Esophagus muscularis mucosa (tissue), 4 donors: Measurements from ENCODE around the gene UMPS. TPM values are rescaled to one million over a fixed set of nuclear protein-coding genes. Genes with fewer than 3 reads are reported as not detected.
"Not testable (repeated sequence)": the region's sequence is repeated elsewhere in the genome, so short reads cannot be mapped to it uniquely, and the experiment has no call there.

Source experiments
- DNase-seq: peaks from one replicate; pipeline ENCODE4 v3.0.0-alpha.2; 2017; ENCODE audit errors: extremely low spot score
- H3K27ac ChIP-seq, 4 donors: fragments of 200-600 bp; sonication (generic); replicated peaks in 1 of 4; 1 replicate in 3 of 4; 2 replicates in 1 of 4; pipeline ENCODE4 v1.5.1; 2016 to 2019; ENCODE audit warnings: mild to moderate bottlenecking in 1 of 4
- H3K27me3 ChIP-seq, 4 donors: fragments of 200-600 bp; sonication (generic); one replicate each; pipeline versions ENCODE4 v1.5.1 to v1.6.0; 2016 to 2019
- H3K36me3 ChIP-seq, 4 donors: fragments of 200-600 bp; sonication (generic); one replicate each; pipeline ENCODE4 v1.5.1; 2016 to 2019
- H3K4me1 ChIP-seq, 4 donors: fragments of 200-600 bp; sonication (generic); one replicate each; pipeline ENCODE4 v1.5.1; 2016 to 2019
- H3K4me3 ChIP-seq, 4 donors: fragments of 200-600 bp; sonication (generic); 1 replicate in 2 of 4; 2 replicates in 2 of 4; pipeline ENCODE4 v1.5.1; 2016 to 2019; ENCODE audit warnings: mild to moderate bottlenecking in 4 of 4, moderate library complexity in 1 of 4
- H3K9me3 ChIP-seq, 4 donors: fragments of 200-600 bp; sonication (generic); 1 replicate in 3 of 4; 2 replicates in 1 of 4; pipeline ENCODE4 v1.5.1; 2016 to 2019
- EP300 ChIP-seq: sonication (generic); formaldehyde crosslinking; IDR thresholded peaks from one replicate; pipeline ENCODE4 v1.6.1; 2017; ENCODE audit warnings: antibody characterized with exemption
- POLR2A ChIP-seq: fragments of 450-650 bp; IDR thresholded peaks from one replicate; pipeline ENCODE4 v1.6.1; 2017; ENCODE audit warnings: antibody characterized with exemption, moderate library complexity, mild to moderate bottlenecking, low read depth
- POLR2AphosphoS5 ChIP-seq, 2 donors: sonication (generic); formaldehyde crosslinking; IDR thresholded peaks; one replicate each; pipeline ENCODE4 v1.6.1; 2017; ENCODE audit warnings: antibody characterized with exemption in 2 of 2
- WGBS: methylation state at CpG from one replicate; pipeline ENCODE4 v1.1.5; 2018; 5-methylcytosine and 5-hydroxymethylcytosine counted together
- intact Hi-C: fragments of 100-400 bp; cut with DNase I; formaldehyde crosslinking; loops from one replicate; pipeline ENCODE4 v1.15.1; 2023
- total RNA-seq, 4 donors: library from RNA; depleted of rRNA; stranded (reverse); fragments of >200 nt; gene quantifications; one replicate each; pipeline versions ENCODE4 v1.1.0 to v1.2.1, GENCODE V29; 2016
- TF ChIP-seq, protein P1 (sequence below), 3 experiments: fragments of 200-600 bp in 2 of 3; fragments of 450-650 bp in 1 of 3; sonication (generic) in 2 of 3; IDR thresholded peaks; one replicate each; pipeline ENCODE4 v1.5.1; 2017 to 2019; ENCODE audit warnings: antibody characterized with exemption in 3 of 3, mild to moderate bottlenecking in 2 of 3, moderate library complexity in 1 of 3

UMPS gene
- total RNA-seq, 4 donors from 2014 or later, result 9.1 to 34.3 (median 21.1) TPM

DNA sequence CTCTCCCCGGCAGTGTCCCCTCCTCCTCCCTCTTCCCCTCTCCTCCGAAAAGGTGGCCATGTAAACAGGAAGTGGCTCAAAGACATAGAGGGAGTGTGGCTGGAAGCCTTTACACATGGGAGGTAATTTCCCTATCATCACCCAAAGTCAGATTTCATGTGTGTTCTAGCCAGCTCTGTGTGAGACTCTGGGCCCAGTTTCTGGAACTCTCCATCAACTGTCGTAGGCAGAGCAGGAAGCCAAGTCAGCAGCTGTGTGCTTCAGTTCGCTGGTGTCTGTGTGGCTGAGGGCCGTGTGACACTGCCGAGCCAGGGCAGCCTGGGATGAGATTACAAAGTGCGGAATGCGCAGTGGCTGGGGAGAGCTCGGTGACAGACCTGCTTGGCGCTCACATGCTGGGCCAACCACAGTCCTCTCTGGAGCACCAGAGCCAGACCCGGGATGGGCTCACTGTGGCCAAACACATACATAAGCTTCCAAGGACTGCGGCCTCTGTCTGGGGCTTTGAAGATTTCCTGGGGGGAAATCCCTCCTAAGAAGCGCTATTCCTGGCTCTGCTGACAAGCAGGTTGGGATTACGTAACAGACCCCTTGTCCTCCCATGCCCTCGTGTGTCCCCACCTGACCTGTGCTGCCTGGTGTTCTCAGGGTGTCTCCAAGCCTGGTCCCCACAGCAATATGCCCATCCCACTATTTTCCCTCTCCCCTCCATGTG lies 50.7 kb downstream of the UMPS start:
- peaks cover 0 to 16% (median 4%) of the 10 kb centered on the region in 4 donors for H3K36me3 ChIP-seq
- DNase-seq, result peak; percentile 93
- no peaks in the 10 kb centered on the region for H3K27me3 ChIP-seq
- WGBS, result 17% methylated on average over 5 of the region's 15 CpGs
- no peaks in the 10 kb centered on the region for H3K9me3 ChIP-seq
- TF ChIP-seq POLR2AphosphoS5 (IDR thresholded peaks at IDR 0.05) (peak; percentile 44 to 86), EP300 (no peak)
- peak overlapping the region in 1 of 4 donors; percentile 11 for H3K4me3 ChIP-seq
- H3K27ac ChIP-seq, result peak overlapping the region; percentile 89 to 93 (median 91)
- intact Hi-C loops, result no loop called here
- H3K4me1 ChIP-seq, result peaks cover 47 to 70% (median 54%) of the 10 kb centered on the region in 4 donors

DNA sequence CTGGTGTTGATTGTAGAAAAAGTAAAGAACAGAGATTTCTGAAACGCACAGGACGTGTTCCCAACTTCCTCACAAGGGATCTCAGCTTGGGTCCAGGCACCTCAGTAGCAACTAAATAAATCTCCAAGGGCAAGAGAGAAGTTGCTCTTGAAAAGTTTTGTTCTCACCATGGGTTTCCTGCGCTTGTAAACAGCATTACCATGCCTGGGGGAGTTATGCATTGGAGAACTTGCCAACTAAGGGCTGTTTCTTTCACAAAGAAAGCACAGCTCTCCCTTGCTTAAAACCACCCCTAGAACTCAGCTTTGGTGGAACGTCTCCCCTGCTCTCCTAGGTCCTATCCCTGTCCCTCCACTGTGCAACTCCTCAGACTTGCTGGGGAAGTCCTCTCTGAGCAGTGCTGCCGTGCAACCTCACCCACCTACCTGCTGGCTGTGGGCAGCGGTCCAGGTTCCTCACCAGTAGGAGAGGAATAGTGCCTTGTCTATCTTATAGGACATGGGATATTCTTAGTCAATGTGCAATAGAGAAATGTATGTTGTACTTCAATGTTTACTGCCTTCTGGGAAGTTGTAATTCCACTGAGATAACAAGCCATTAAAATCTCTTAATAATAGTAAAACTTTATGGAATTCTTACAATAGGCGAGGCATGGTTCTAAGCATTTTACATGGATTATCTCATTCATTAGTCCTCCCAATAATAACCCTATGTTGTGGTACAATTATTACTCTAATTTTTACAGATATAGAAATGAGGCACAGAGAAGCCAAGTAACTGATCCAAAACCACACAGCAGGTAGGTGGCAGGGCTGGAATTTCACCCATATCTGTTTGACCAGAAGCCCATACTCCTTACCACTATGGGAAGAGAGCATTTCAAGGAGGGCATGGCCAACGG lies 51.5 kb downstream of the UMPS start:
- peaks cover 55 to 78% (median 60%) of the 10 kb centered on the region in 4 donors for H3K4me1 ChIP-seq
- 72% methylated on average over 8 of the region's 8 CpGs for WGBS
- H3K27me3 ChIP-seq, result no peaks in the 10 kb centered on the region
- H3K27ac ChIP-seq, result peak overlapping the region; percentile 89 to 93 (median 91)
- TF ChIP-seq EP300, result no peak
- TF ChIP-seq, protein P1, sequence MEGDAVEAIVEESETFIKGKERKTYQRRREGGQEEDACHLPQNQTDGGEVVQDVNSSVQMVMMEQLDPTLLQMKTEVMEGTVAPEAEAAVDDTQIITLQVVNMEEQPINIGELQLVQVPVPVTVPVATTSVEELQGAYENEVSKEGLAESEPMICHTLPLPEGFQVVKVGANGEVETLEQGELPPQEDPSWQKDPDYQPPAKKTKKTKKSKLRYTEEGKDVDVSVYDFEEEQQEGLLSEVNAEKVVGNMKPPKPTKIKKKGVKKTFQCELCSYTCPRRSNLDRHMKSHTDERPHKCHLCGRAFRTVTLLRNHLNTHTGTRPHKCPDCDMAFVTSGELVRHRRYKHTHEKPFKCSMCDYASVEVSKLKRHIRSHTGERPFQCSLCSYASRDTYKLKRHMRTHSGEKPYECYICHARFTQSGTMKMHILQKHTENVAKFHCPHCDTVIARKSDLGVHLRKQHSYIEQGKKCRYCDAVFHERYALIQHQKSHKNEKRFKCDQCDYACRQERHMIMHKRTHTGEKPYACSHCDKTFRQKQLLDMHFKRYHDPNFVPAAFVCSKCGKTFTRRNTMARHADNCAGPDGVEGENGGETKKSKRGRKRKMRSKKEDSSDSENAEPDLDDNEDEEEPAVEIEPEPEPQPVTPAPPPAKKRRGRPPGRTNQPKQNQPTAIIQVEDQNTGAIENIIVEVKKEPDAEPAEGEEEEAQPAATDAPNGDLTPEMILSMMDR (IDR thresholded peaks at IDR 0.05), result no peak
- no peak for DNase-seq
- H3K36me3 ChIP-seq, result peaks cover 0 to 13% (median 3%) of the 10 kb centered on the region in 4 donors
- intact Hi-C loops, result no loop called here
- no peaks in the 10 kb centered on the region for H3K9me3 ChIP-seq
- no peak overlapping the region for H3K4me3 ChIP-seq

DNA sequence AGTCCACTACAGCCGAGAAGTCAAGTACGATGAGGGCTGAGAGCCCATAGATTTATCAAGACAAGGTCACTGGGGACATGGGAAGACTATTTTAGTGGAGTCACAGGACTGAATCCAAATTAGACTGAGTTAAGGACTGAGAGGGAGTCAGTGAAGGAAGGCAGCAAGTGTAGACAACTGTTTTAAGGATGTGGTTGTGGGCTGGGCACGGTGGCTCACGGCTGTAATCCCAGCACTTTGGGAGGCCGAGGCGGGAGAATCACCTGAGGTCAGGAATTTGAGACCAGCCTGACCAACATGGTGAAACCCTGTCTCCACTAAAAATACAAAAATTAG lies 52.1 kb downstream of the UMPS start:
- WGBS, result 85% methylated on average over 6 of the region's 6 CpGs
- H3K9me3 ChIP-seq, intact Hi-C loops, H3K36me3 ChIP-seq, H3K4me3 ChIP-seq, H3K27me3 ChIP-seq, DNase-seq: not testable (repeated sequence)
- Histone ChIP-seq H3K27ac (peak overlapping the region in 2 of 4 donors; percentile 89 to 93), H3K4me1 (peaks cover 57 to 83% (median 65%) of the 10 kb centered on the region in 4 donors)

DNA sequence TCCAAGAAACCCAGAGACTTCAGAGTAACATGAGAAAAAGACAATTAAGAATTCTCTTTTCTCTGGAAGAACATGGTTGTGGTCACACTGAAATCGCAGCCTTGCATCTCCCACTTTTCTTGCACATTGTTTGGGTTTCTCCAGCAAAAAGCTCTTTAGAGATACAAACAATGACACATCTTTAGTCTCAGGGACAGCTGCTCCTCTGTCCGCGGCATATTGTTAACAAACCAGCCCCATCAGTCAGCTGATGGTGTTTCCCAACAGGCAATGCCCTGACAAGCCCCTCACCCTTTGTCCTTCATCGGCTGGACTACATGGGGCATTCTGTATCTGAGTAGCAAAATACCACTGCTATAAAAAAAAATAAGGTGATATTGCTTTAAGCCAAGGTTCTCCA lies 53.4 kb downstream of the UMPS start:
- Histone ChIP-seq H3K36me3 (peaks cover 0 to 3% (median 2%) of the 10 kb centered on the region in 4 donors), H3K9me3 (no peaks in the 10 kb centered on the region), H3K27ac (peak overlapping the region in 1 of 4 donors; percentile 64), H3K4me3 (no peak overlapping the region), H3K4me1 (peaks cover 64 to 83% (median 72%) of the 10 kb centered on the region in 4 donors), H3K27me3 (no peaks in the 10 kb centered on the region)
- TF ChIP-seq, protein P1 (IDR thresholded peaks at IDR 0.05), result no peak
- TF ChIP-seq POLR2AphosphoS5 (IDR thresholded peaks at IDR 0.05) (no peak), EP300 (no peak), POLR2A (no peak)
- intact Hi-C loops, result no loop called here
- 95% methylated on average over 4 of the region's 4 CpGs for WGBS
- no peak for DNase-seq

DNA sequence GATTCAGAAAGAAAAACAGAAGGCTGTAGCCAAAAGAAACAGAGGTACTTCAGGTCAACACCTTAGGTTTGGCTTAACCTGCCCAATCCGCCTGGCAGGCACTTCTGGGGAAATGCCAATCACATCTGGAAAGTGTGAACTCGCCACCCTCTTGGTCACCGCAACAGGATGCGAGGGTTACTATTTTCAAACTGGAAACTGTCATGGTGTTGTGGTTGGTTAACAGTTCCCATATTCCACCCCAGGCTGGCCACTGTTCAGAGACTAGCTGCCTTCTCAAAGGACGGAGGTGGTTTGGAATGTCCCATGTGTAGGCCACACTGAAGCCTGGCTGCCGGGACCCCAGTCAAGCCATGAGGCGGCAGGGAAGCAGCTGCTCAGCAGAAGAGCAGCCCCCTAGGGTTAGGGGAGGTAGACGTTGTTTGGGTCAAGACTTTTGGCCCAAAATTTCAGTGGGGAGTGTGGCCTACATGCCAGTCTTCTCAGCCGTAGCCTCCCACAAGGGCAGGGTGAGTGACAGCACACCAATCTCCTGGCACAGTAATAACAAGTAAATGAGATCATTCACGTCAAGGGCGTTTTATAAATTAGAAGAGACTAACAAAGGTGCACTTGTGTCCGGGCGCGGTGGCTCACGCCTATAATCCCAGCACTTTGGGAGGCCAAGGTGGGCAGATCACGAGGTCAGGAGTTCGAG lies 54.6 kb downstream of the UMPS start:
- Histone ChIP-seq H3K9me3 (no peaks in the 10 kb centered on the region), H3K27ac (peak overlapping the region in 3 of 4 donors; percentile 20 to 64 (median 46)), H3K4me1 (peaks cover 53 to 72% (median 62%) of the 10 kb centered on the region in 4 donors), H3K4me3 (no peak overlapping the region), H3K27me3 (no peaks in the 10 kb centered on the region), H3K36me3 (peaks cover 0 to 3% (median 0%) of the 10 kb centered on the region in 4 donors)
- intact Hi-C loops, result no loop called here
- no peak for TF ChIP-seq POLR2A
- no peak for TF ChIP-seq POLR2AphosphoS5 (IDR thresholded peaks at IDR 0.05)
- TF ChIP-seq, protein P1 (IDR thresholded peaks at IDR 0.05), result no peak
- TF ChIP-seq EP300, result no peak
- 87% methylated on average over 15 of the region's 17 CpGs for WGBS
- no peak for DNase-seq
